ENCODE measurements around the gene OSM.

The OSM gene

DNA sequence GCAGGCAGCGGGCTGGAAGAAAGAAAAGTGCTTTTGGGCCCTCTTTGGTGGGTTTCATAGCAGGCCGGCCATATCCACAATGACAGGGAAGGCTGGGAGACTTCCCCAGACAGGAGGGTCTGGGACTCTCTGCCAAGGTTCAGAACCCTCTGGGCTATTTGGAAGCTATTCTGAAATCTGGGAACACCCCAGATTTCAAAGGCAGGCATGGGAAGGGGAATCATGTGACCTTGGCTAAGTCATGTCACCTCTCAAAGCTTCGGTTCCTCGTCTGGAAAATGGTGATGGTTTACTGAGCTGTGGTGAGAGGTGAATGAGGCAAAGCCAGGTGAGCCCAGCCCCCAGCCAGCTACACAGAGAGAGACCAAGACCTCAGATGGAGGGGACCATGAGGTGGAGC, 18.0 kb upstream of the OSM start:
- H3K27me3 ChIP-seq (ENCODE audit: low read depth, low read length), result peaks cover 9% of the 10 kb centered on the region
- H4K20me1 ChIP-seq (ENCODE audit: insufficient read depth, low read length), result no peaks in the 10 kb centered on the region
- no peaks in the 10 kb centered on the region for H3K36me3 ChIP-seq (replicated peaks; ENCODE audit: low read depth, low read length)
- no peak overlapping the region for H3K4me3 ChIP-seq (ENCODE audit: low read length)
- no peaks in the 10 kb centered on the region for H3K79me2 ChIP-seq (ENCODE audit: low read length)
- H3K4me2 ChIP-seq (ENCODE audit: low read length), result no peak overlapping the region
- H3K27ac ChIP-seq (ENCODE audit: low read length), result no peak overlapping the region
- H3K4me1 ChIP-seq (ENCODE audit: low read length), result peaks cover 19% of the 10 kb centered on the region
- no peak overlapping the region for H3K9ac ChIP-seq (ENCODE audit: low read length)
- no peak for TF ChIP-seq EZH2phosphoT487 (IDR thresholded peaks at IDR 0.05; ENCODE audit: low read depth)
- TF ChIP-seq, protein P1, sequence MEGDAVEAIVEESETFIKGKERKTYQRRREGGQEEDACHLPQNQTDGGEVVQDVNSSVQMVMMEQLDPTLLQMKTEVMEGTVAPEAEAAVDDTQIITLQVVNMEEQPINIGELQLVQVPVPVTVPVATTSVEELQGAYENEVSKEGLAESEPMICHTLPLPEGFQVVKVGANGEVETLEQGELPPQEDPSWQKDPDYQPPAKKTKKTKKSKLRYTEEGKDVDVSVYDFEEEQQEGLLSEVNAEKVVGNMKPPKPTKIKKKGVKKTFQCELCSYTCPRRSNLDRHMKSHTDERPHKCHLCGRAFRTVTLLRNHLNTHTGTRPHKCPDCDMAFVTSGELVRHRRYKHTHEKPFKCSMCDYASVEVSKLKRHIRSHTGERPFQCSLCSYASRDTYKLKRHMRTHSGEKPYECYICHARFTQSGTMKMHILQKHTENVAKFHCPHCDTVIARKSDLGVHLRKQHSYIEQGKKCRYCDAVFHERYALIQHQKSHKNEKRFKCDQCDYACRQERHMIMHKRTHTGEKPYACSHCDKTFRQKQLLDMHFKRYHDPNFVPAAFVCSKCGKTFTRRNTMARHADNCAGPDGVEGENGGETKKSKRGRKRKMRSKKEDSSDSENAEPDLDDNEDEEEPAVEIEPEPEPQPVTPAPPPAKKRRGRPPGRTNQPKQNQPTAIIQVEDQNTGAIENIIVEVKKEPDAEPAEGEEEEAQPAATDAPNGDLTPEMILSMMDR (IDR thresholded peaks at IDR 0.05; ENCODE audit: low read depth, low read length), result no peak
- no peaks in the 10 kb centered on the region for H3K9me3 ChIP-seq (ENCODE audit: insufficient read depth, low read length)
- no peak overlapping the region for H2AFZ ChIP-seq (ENCODE audit: low read depth, low read length)

DNA sequence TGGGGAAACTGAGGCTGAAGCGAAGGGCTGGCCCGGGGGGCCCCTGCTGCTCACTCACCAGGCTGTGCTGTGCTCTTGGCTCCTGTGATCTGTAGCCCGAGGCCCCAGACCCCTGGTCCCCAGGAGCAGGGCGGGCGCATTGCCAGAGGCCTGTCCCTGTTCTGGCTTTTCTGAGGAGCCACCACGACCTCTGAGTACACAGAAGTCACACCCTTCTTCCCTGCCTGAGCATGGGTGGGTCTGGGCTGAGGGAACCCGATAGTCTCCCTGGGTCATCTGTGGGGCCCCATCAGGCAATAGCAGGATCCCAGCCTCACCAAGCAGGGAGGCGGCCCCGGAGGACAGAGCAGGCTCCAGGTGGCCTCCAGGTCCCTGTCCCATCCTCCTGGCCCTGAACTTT, 17.5 kb upstream of the OSM start:
- Histone ChIP-seq H3K36me3 (replicated peaks; ENCODE audit: low read depth, low read length) (no peaks in the 10 kb centered on the region), H3K4me2 (ENCODE audit: low read length) (no peak overlapping the region), H3K27ac (ENCODE audit: low read length) (no peak overlapping the region)

DNA sequence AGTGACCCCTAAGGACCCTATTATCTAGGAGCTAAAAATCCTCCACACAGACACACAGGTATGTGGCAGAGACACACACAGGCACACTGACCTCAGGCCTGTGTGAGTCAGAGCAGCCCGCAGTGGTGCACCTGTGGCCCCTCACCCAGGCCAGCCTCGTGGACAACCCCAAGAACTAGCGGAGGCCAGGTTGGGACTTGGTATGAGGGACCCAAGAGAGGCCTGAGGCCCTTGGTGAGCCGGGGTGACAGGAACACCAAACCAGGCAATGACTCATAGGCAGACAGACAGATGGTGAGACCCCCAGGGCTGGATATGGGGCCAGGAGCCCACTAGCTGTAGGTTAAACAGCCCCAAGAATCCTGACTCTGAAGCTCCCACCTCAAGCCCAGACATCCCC, 16.7 kb upstream of the OSM start:
- Histone ChIP-seq H3K79me2 (ENCODE audit: low read length) (no peaks in the 10 kb centered on the region), H3K4me1 (ENCODE audit: low read length) (peaks cover 14% of the 10 kb centered on the region), H3K4me3 (ENCODE audit: low read length) (no peak overlapping the region), H3K9ac (ENCODE audit: low read length) (no peak overlapping the region), H3K36me3 (replicated peaks; ENCODE audit: low read depth, low read length) (no peaks in the 10 kb centered on the region), H3K4me2 (ENCODE audit: low read length) (no peak overlapping the region), H3K27me3 (ENCODE audit: low read depth, low read length) (peaks cover 17% of the 10 kb centered on the region), H2AFZ (ENCODE audit: low read depth, low read length) (no peak overlapping the region), H4K20me1 (ENCODE audit: insufficient read depth, low read length) (no peaks in the 10 kb centered on the region), H3K9me3 (ENCODE audit: insufficient read depth, low read length) (no peaks in the 10 kb centered on the region), H3K27ac (ENCODE audit: low read length) (no peak overlapping the region)
- TF ChIP-seq, protein P1 (IDR thresholded peaks at IDR 0.05; ENCODE audit: low read depth, low read length), result no peak
- TF ChIP-seq EZH2phosphoT487 (IDR thresholded peaks at IDR 0.05; ENCODE audit: low read depth), result no peak

More for the DNA sequence above, 17.5 kb upstream of the OSM start:
- H3K9ac ChIP-seq (ENCODE audit: low read length), result no peak overlapping the region
- no peaks in the 10 kb centered on the region for H4K20me1 ChIP-seq (ENCODE audit: insufficient read depth, low read length)
- H3K4me1 ChIP-seq (ENCODE audit: low read length), result peaks cover 19% of the 10 kb centered on the region
- no peak for TF ChIP-seq EZH2phosphoT487 (IDR thresholded peaks at IDR 0.05; ENCODE audit: low read depth)
- TF ChIP-seq, protein P1 (IDR thresholded peaks at IDR 0.05; ENCODE audit: low read depth, low read length), result no peak
- H3K27me3 ChIP-seq (ENCODE audit: low read depth, low read length), result peaks cover 14% of the 10 kb centered on the region
- no peak overlapping the region for H2AFZ ChIP-seq (ENCODE audit: low read depth, low read length)
- H3K9me3 ChIP-seq (ENCODE audit: insufficient read depth, low read length), result no peaks in the 10 kb centered on the region
- no peaks in the 10 kb centered on the region for H3K79me2 ChIP-seq (ENCODE audit: low read length)
- no peak overlapping the region for H3K4me3 ChIP-seq (ENCODE audit: low read length)

DNA sequence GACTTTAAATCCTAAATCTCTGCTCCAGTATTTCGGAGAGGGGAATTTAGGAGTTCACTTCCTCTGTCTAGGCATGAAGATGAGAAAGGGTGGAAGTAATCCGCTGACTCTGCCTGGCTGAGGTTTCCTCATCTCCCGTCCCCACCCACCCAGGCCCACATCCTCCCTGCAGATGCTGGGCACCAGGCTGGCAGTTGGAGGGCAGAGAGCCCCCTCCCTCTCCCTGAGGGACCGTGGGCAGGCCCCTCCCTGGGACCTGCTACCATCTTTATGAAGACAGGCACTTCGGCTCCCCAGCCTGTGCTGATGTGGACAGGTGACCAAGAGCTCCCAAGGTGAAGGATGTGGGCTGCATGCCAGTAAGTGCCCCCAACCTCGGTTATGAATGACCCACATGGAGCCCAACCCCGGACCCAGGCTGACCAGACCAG, 16.0 kb upstream of the OSM start:
- Histone ChIP-seq H3K27ac (ENCODE audit: low read length) (no peak overlapping the region), H3K9ac (ENCODE audit: low read length) (no peak overlapping the region), H3K4me3 (ENCODE audit: low read length) (no peak overlapping the region), H2AFZ (ENCODE audit: low read depth, low read length) (no peak overlapping the region), H3K36me3 (replicated peaks; ENCODE audit: low read depth, low read length) (no peaks in the 10 kb centered on the region), H3K79me2 (ENCODE audit: low read length) (no peaks in the 10 kb centered on the region), H3K27me3 (ENCODE audit: low read depth, low read length) (peaks cover 17% of the 10 kb centered on the region), H3K4me2 (ENCODE audit: low read length) (no peak overlapping the region), H4K20me1 (ENCODE audit: insufficient read depth, low read length) (no peaks in the 10 kb centered on the region), H3K4me1 (ENCODE audit: low read length) (peaks cover 8% of the 10 kb centered on the region; the same call in 1 of the 2 replicates), H3K9me3 (ENCODE audit: insufficient read depth, low read length) (no peaks in the 10 kb centered on the region)
- TF ChIP-seq, protein P1 (IDR thresholded peaks at IDR 0.05; ENCODE audit: low read depth, low read length), result no peak
- TF ChIP-seq EZH2phosphoT487 (IDR thresholded peaks at IDR 0.05; ENCODE audit: low read depth), result no peak

All from OCI-LY3 (cell line).